ENCODE results near the gene COLEC11. TPM values are rescaled to one million over a fixed set of nuclear protein-coding genes. Genes with fewer than 3 reads are reported as not detected.
"Not testable (repeated sequence)": the region's sequence is repeated elsewhere in the genome, so short reads cannot be mapped to it uniquely, and the experiment has no call there.

COLEC11 gene
- total and polyA plus RNA-seq, 9 of the 15 experiments (the other 6 are each of a cell fraction or from before 2014, with no cell fraction given), result 0.32 to 4.3 (median 1.8) TPM

- H4K20me1 ChIP-seq (replicated peaks; ENCODE audit: control insufficient read depth, insufficient read depth, low read length); BruUV-seq (replicated peaks); H3K4me3 ChIP-seq; DNase-seq (ENCODE audit: extremely low read depth in 1 of 4, low spot score in 3 of 4); H3K9me3 ChIP-seq (replicated peaks; ENCODE audit: control insufficient read depth, insufficient read depth, low read depth, low read length); H2AFZ ChIP-seq (ENCODE audit: low read depth, low read length); H3K27ac ChIP-seq (ENCODE audit: extremely low read depth, low read depth, low read length); H3K9me1 ChIP-seq (ENCODE audit: control insufficient read depth, insufficient read depth, low read length); POLR2A ChIA-PET; H3K4me2 ChIP-seq (ENCODE audit: insufficient read depth, low read length); ATAC-seq; intact Hi-C loops (cut with micrococcal nuclease); H3K27me3 ChIP-seq (ENCODE audit: control insufficient read depth in 2 of 2, insufficient read depth in 2 of 2, low read length in 2 of 2); H3K4me1 ChIP-seq (replicated peaks in 1 of 2; ENCODE audit: control insufficient read depth in 2 of 2, insufficient read depth in 2 of 2, low read length in 2 of 2); FAIRE-seq; in situ Hi-C loops (cut with MboI); H3K79me2 ChIP-seq (ENCODE audit: control insufficient read depth, insufficient read depth, low read length); H3K9ac ChIP-seq (ENCODE audit: insufficient read depth in 1 of 2, low read depth in 2 of 2, low read length in 2 of 2); H3K36me3 ChIP-seq (ENCODE audit: control insufficient read depth, insufficient read depth, low read length): not testable (repeated sequence)
- 42% methylated on average over 17 of the region's 25 CpGs for whole genome bisulfite sequencing (ENCODE audit: insufficient coverage, low coverage, missing lambda C conversion rate)
- TF ChIP-seq ZNF316 (IDR thresholded peaks at IDR 0.05), result 0 out of 2 replicates have a peak, but pooled peaks have one; percentile 33
- CTCF ChIA-PET (ENCODE audit: low intra/inter-chr PET ratio), result interaction anchor here (0.6 kb wide), 1 partner anchor 388 kb away, joined by 3 read pairs; no protein-coding TSS in a partner anchor
These were observed 21.7 kb downstream of the COLEC11 start for GRCh38 chr2:3616435-3617197.

DNA sequence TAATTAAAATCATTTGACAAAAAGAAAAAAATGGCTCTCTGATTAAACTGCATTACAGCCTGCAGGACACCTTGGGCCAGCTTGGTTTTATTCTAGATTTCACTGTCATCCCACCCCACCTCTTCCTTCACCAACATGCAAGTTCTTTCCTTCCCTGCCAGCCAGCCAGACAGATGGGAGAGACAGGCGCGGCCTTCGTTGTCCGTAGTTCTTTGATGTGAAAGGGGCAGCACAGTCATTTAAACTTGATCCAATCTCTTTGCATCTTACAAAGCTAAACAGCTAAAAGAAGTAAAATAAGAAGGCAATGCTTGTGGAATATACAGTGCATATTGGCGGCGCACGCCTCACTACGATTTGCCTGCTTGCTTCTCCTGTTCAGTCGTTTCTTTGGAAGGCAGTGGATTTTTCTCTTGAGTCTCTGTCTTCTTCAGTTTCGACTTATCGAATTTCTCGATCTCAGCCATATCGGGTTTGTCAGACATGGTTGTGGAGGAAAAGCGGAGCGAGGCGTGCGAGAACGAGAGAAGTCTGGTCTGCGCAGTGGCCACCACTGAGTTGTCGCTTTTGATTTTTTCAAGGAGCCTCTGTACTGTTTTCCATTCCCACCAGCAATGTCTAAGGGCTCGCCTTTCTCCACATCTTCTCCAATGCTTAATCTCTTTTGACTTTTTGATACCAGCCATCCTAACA is 22.4 kb downstream of the COLEC11 start:
- POLR2A ChIA-PET, result no interaction called here
- H3K27ac ChIP-seq (ENCODE audit: extremely low read depth, low read depth, low read length), result no peak overlapping the region
- 44% methylated on average over 21 of the region's 21 CpGs for WGBS (ENCODE audit: insufficient coverage, low coverage, missing lambda C conversion rate)
- no TSS peak for BruUV-seq (replicated peaks)
- CTCF ChIA-PET (ENCODE audit: low intra/inter-chr PET ratio), result interaction anchor here (0.6 kb wide), 1 partner anchor 388 kb away, joined by 3 read pairs; no protein-coding TSS in a partner anchor
- no peak overlapping the region for H3K4me3 ChIP-seq
- 0 out of 5 replicates have a peak, but pooled peaks cover 0 to 5% of the 10 kb centered on the region in 2 experiments for H3K27me3 ChIP-seq (ENCODE audit: control insufficient read depth in 2 of 2, insufficient read depth in 2 of 2, low read length in 2 of 2)
- no peak overlapping the region for H3K4me2 ChIP-seq (ENCODE audit: insufficient read depth, low read length)
- no peaks in the 10 kb centered on the region for H3K79me2 ChIP-seq (ENCODE audit: control insufficient read depth, insufficient read depth, low read length)
- H3K4me1 ChIP-seq (replicated peaks in 1 of 2; ENCODE audit: control insufficient read depth in 2 of 2, insufficient read depth in 2 of 2, low read length in 2 of 2), result no peaks in the 10 kb centered on the region; a peak in 1 of 5 replicates
- peaks cover 2% of the 10 kb centered on the region for H3K9me3 ChIP-seq (replicated peaks; ENCODE audit: control insufficient read depth, insufficient read depth, low read depth, low read length)
- DNase-seq (ENCODE audit: extremely low read depth in 1 of 4, low spot score in 3 of 4), result no peak
- ATAC-seq, result no peak
- intact Hi-C loops (cut with micrococcal nuclease), result no loop called here
- no peaks in the 10 kb centered on the region for H3K36me3 ChIP-seq (ENCODE audit: control insufficient read depth, insufficient read depth, low read length)
- in situ Hi-C loops (cut with MboI), result no loop called here
- H4K20me1 ChIP-seq (replicated peaks; ENCODE audit: control insufficient read depth, insufficient read depth, low read length), result no peaks in the 10 kb centered on the region
- H3K9ac ChIP-seq (ENCODE audit: insufficient read depth in 1 of 2, low read depth in 2 of 2, low read length in 2 of 2), result no peak overlapping the region
- no peak for FAIRE-seq
- H2AFZ ChIP-seq (ENCODE audit: low read depth, low read length), result no peak overlapping the region
- H3K9me1 ChIP-seq (ENCODE audit: control insufficient read depth, insufficient read depth, low read length), result no peaks in the 10 kb centered on the region
- no peak for TF ChIP-seq NFYB (IDR thresholded peaks at IDR 0.05; ENCODE audit: extremely low read depth, insufficient read length)
- no peak for TF ChIP-seq ZNF253 (CRISPR knock-in tag; conservative IDR thresholded peaks at IDR 0.05)
- TF ChIP-seq FOXA1 (IDR thresholded peaks at IDR 0.05; ENCODE audit: borderline replicate concordance), result no peak
- no peak for TF ChIP-seq CXXC5 (CRISPR knock-in tag; IDR thresholded peaks at IDR 0.05)
- no peak for TF ChIP-seq NR4A1 (CRISPR knock-in tag; IDR thresholded peaks at IDR 0.05)
- TF ChIP-seq NR4A1 (tag; IDR thresholded peaks at IDR 0.05), result no peak
- TF ChIP-seq ELK1 (CRISPR knock-in tag; IDR thresholded peaks at IDR 0.05), result no peak
- no peak for TF ChIP-seq KHSRP (IDR thresholded peaks at IDR 0.05)
- no peak for TF ChIP-seq TCFL5 (CRISPR knock-in tag; conservative IDR thresholded peaks at IDR 0.05)
- no peak for TF ChIP-seq HMBOX1 (IDR thresholded peaks at IDR 0.05)
